ENCODE data around the gene WWOX.

The WWOX gene

GRCh38 chr16:79004309-79004708, 904.9 kb downstream of the WWOX start:
- no peak for DNase-seq

GRCh38 chr16:79005096-79005495, 905.6 kb downstream of the WWOX start:
- no peak for DNase-seq

- no peak for DNase-seq
Measured at GRCh38 chr16:79006206-79006605, 906.8 kb downstream of the WWOX start.

GRCh38 chr16:79006765-79007164, 907.3 kb downstream of the WWOX start:
- DNase-seq, result no peak

- DNase-seq, result no peak
Measured at GRCh38 chr16:79007614-79008013, 908.2 kb downstream of the WWOX start.

DNA sequence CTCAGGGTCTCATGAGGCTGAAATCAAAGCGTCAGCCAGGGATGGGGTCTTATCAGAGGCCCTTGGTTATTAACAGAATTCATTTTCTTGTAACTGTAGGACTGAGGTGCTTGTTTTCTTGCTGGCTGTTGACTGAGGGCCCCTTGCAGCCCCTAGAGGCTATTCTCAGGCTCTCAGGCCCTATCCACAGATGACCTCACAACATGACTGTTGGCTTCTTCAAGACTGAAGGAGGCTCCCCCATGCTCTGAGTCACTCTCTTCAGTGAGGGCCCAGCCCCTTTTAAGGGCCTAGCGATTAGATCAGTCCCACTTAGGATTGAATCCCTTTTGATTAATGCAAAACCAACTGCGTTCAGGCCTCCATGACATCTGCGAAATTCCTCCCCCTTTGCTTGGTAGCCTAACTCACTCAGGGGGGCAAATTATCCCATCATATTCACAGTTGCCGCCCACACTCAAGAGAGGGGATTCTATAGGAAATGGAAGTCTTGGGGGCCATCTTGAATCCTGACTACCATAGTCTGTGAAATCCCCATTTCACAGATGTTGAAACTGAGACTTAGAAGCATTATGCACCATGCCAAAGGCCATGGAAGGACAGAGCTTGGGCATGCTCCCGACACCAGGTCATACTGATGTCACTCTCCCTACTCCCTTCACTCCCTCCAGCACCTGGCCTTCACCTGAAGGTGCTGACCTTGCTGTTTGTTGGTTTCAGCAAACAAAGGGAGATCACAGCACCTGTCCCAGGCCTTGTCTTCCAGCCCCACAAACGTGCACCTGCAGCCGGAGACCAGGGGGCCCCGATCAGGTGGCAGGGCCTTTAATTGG, 908.8 kb downstream of the WWOX start:
- no peak for DNase-seq

DNA sequence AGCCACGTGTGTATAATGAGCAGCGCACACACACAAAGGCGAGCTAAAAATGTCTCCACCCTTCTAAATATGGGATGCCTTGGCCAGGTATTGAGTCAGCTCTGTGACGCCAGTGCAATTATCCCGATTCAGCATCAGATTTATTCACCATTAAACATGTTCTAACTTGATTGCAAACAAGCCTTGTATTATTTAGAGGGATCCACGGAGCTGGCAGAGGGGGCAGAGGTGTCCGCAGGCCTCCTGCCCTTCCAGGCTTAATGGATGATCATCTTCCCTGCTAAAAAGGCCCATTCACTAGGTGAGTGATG, 909.4 kb downstream of the WWOX start:
- no peak for DNase-seq

GRCh38 chr16:79009896-79010295, 910.4 kb downstream of the WWOX start:
- no peak for DNase-seq

DNA sequence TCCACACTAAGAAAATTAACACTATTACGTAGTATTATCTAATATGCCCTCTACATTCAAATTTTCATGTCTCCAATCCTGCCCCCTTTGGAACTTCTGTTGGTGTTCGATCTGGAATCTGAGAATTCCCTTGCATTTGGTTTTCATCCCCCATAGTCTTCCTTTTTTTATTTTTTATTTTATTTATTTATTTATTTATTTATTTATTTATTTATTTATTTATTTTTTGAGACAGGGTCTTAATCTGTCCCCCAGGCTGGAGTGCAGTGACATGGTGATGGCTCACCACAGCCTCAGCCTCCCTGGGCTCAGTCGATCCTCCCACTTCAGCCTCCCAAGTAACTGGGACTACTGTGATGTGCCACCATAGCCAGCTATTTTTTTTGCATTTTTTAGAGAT, 911.8 kb downstream of the WWOX start:
- no peak for DNase-seq

- no peak for DNase-seq
Measured at GRCh38 chr16:79012671-79013434, 913.4 kb downstream of the WWOX start.

GRCh38 chr16:79013930-79014660, 914.6 kb downstream of the WWOX start:
- DNase-seq, result no peak

DNA sequence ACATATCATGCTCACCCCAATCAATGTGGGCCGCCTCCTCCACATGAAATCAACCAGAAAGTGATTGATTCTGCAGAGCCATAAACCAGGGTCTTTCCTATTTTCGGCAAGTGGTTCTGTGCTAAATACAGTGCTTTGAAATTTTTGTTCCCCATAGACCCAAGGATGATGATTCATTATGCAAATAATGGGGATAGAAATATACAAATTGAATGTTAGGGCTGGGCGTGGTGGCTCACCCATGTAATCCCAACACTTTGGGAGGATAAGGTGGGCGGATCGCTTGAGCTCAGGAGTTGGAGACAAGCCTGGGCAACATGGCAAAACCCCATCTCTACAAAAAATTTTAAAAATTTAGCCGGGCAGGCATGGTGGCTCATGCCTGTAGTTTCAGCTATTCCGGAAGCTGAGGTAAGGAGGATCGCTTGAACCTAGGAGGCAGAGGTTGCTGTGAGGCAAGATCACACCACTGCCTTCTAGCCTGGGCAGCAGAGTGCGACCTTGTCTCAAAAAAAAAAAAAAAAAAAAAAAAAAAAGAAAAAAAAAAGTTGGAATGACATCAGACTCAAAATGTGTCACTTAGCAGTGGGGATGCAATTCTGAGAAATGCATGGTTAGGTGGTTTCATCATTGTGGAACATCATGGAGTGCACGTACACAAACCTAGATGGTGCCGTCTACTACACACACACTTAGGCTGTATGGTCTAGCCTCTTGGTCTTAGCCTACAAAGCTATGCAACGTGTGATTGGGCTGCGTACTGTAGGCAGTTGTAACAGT, 919.4 kb downstream of the WWOX start:
- DNase-seq, result no peak

DNA sequence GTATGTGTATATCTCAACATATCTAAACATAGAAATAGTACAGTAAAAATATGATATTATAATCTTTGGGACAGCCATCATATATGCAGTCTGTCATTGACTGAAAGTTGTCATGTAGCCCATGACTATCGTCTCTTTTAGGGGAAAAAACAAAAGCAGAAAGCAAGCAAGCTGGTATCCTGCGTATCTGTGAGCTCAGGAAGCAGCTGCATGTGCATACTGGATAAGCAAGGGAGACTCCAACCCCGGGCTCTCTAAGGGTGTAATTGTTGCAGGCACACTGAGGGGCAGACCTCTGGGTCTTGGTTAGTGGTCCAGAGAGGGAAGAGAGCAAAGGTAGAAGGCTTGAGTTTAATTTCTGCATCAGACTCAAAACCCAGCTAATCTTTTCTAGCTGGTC, 920.0 kb downstream of the WWOX start:
- DNase-seq, result no peak

- DNase-seq, result no peak
Measured at GRCh38 chr16:79021991-79022630, 922.7 kb downstream of the WWOX start.

- no peak for DNase-seq
Measured at GRCh38 chr16:79026117-79026516, 926.7 kb downstream of the WWOX start.

DNA sequence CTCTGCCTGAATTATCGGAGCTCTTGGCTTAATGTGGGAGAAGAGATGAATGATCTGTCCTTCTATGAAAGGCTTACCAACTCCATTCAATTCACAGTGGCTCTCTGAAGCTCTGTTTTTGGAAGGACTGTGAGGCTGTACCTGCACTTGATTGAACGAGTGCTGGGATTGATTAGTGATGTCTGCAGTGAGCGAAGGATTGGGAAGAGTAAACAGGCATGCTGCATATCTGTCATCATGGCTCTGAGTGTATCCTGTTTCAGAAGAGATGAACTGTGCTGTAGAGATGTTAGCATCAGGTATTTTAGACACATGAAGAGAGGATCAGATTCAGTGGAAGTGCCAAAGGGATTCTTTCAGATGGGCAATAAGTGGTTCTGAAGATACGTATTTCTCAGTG, 937.1 kb downstream of the WWOX start:
- DNase-seq, result no peak

DNA sequence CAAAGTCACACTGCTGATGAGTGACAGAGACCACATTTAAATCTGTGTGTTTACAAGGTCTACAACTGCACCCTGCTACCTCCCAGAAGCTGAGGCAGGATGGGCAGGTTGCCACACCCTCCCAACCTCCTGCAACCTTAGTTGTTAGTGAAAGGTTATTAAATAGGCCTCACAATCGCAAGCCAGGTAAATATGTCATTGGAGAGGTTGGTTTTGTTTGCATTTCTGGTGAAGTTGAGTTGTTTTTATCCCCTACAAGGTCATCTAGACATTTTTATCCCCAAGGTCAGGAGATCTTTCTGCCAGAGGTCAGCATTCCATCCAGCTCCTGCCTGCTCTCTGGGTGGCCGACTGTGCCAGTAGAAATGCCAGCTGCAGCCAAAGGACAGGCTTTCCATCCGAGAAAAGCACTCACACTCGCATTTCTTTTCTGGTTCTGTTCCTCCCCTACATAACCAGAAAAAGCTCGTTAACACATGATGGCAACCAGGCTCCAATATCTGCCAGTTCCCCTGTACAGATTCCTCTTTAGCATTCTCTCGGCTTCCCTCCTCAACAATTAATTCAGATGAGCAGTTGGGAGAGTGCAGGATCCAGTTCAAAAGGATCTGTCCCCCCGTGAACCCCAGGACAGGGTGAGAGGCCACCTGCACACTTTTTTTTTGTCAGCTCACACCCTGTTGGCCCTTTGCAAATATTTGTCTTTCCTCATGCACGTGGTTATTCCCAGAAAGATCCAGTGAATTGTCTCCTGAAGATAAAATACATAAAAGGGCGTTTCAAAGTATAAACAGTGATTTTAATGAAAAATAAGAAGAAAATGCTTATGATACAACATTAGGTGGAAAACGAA, 938.3 kb downstream of the WWOX start:
- DNase-seq, result no peak

DNA sequence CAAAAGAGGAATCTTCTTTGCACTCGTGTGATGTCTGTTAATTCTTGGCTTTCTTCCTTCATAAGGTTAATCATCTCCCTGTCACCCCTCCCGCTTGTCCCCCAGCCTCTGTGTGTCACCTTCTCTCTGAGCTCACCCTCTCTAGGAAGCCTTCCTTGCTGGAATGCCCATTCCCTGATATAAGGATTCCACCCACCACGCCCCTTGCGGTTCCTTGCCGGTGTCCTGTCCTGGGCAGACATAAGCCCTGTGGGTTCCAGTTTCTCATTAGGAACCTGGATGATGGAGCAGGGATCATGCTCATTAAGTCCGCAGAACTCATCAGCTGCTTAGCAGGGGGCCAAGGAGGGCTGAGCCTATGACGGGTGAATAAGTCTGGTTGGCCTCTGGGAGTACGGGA, 941.8 kb downstream of the WWOX start:
- no peak for DNase-seq

GRCh38 chr16:79042141-79042540, 942.7 kb downstream of the WWOX start:
- no peak for DNase-seq

DNA sequence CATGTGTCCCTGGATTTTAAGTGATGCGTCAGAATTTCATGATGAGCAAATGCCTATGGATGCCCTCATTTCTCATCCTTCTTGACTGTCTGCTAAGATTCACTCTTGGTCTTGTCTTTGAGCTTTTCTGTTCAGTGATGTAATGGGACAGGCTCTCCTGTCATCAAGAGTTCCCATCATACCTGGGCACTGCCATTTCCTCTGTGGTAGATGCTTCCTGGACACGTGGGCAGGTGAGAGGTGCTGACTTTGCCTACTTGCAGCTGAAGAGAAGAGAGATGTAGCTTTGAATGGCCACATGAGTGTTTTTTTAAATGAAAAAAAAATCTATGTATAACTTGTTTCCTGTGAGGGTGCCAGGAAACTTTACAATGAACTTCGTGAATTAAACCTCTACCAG, 943.4 kb downstream of the WWOX start:
- DNase-seq, result no peak

DNA sequence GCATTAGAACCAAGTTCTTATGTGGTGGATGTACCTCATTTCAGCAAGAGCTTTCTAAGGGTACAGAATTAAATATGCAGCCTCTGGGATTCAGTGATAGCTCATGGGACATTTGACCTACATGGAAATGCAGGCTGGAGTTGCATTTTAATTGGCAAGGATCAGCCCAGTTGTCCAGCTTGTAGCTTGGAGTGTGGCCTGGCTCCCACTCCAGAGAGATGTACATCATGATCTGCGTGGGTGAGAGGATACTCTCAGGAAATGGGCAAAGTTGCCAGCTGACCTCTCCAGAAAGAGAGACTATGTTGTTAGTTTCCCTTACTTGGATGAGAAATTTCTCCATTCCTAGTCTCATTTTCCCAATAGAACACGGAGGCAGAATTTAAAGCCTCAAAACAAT, 945.7 kb downstream of the WWOX start:
- DNase-seq, result no peak
